IMR-90 (cell line): ENCODE results near the gene CARD10. TPM values are rescaled to one million over a fixed set of nuclear protein-coding genes. Genes with fewer than 3 reads are reported as not detected.

Experiments
- ATAC-seq: fragments of 200-7000 bp; cut with Tn5 transposase; 2 replicates; pipeline ENCODE4 v1.9.1; 2020; ENCODE audit warnings: low read depth, mild to moderate bottlenecking, moderate library complexity
- BruUV-seq: library from RNA; stranded (reverse); fragments of 400-500 nt; replicated peaks from 2 replicates; lab custom pipeline; 2021; lab: Mats Ljungman, UMichigan
- CTCF ChIA-PET: fragments of 300-600 bp; formaldehyde crosslinking; extraction: SDS; loops from one replicate; lab custom pipeline; 2021; ENCODE audit warnings: antibody characterized with exemption; lab: Yijun Ruan, JAX
- POLR2A ChIA-PET: fragments of 300-600 bp; sonication (Branson Sonifier 250); formaldehyde crosslinking; loops from one replicate; lab custom pipeline; 2022; ENCODE audit warnings: antibody characterized with exemption; ENCODE audit not compliant: unreplicated experiment; lab: Charles Lee
- DNase-seq: peaks from one replicate; pipeline ENCODE4 v3.0.0; 2013
- H2AFZ ChIP-seq: replicated peaks from 2 replicates; pipeline ENCODE3; 2013; ENCODE audit warnings: low read length, mild to moderate bottlenecking; ENCODE audit not compliant: poor library complexity
- H2AK5ac ChIP-seq: 2 replicates; pipeline ENCODE4 v1.6.1; 2013; ENCODE audit warnings: low read depth, low read length, inconsistent platforms
- H2AK9ac ChIP-seq: replicated peaks from 2 replicates; pipeline ENCODE3; 2013; ENCODE audit warnings: mild to moderate bottlenecking, low read depth, low read length, moderate library complexity; ENCODE audit not compliant: poor library complexity
- H2BK120ac ChIP-seq: 2 replicates; pipeline ENCODE4 v1.6.1; 2013; ENCODE audit warnings: low read depth, low read length, inconsistent platforms
- H2BK15ac ChIP-seq: 3 replicates; pipeline ENCODE4 v1.6.1; 2013; ENCODE audit warnings: low read depth, low read length, inconsistent platforms
- H2BK20ac ChIP-seq: 2 replicates; pipeline ENCODE4 v1.6.1; 2013; ENCODE audit warnings: low read depth, mild to moderate bottlenecking, inconsistent platforms, low read length, moderate library complexity
- H2BK5ac ChIP-seq: 2 replicates; pipeline ENCODE4 v1.6.1; 2013; ENCODE audit warnings: mild to moderate bottlenecking, low read depth, low read length, inconsistent platforms; ENCODE audit not compliant: poor library complexity, severe bottlenecking
- H3K14ac ChIP-seq: replicated peaks from 2 replicates; pipeline ENCODE4 v1.6.1; 2013; ENCODE audit warnings: low read depth, low read length, inconsistent platforms
- H3K18ac ChIP-seq: 2 replicates; pipeline ENCODE4 v1.6.1; 2013; ENCODE audit warnings: low read depth, low read length, control low read depth
- H3K23ac ChIP-seq: 2 replicates; pipeline ENCODE4 v1.6.1; 2013; ENCODE audit warnings: low read depth, low read length, inconsistent platforms
- H3K27ac ChIP-seq: 2 replicates; pipeline ENCODE4 v1.5.1; 2013; ENCODE audit warnings: mild to moderate bottlenecking, control low read depth, low read length; ENCODE audit not compliant: insufficient read depth
- H3K27me3 ChIP-seq: 2 replicates; pipeline ENCODE4 v1.6.1; 2013; ENCODE audit warnings: low read length; ENCODE audit not compliant: control insufficient read depth, insufficient read depth
- H3K36me3 ChIP-seq: 2 replicates; pipeline ENCODE4 v1.6.1; 2013; ENCODE audit warnings: low read length, mixed read lengths; ENCODE audit not compliant: control insufficient read depth, insufficient read depth
- H3K4ac ChIP-seq: 2 replicates; pipeline ENCODE4 v1.6.1; 2013; ENCODE audit warnings: low read depth, low read length, inconsistent platforms
- H3K4me1 ChIP-seq: 2 replicates; pipeline ENCODE4 v1.6.1; 2013; ENCODE audit warnings: low read length, mixed read lengths; ENCODE audit not compliant: control insufficient read depth, insufficient read depth
- H3K4me2 ChIP-seq: 2 replicates; pipeline ENCODE4 v1.6.1; 2013; ENCODE audit warnings: low read depth, mild to moderate bottlenecking, control low read depth, low read length, moderate library complexity
- H3K4me3 ChIP-seq: 2 replicates; pipeline ENCODE4 v1.5.1; 2013; ENCODE audit warnings: low read depth, mild to moderate bottlenecking, control low read depth, low read length, moderate library complexity; ENCODE audit not compliant: insufficient read depth
- H3K56ac ChIP-seq: 2 replicates; pipeline ENCODE4 v1.6.1; 2013; ENCODE audit warnings: low read length, inconsistent platforms; ENCODE audit not compliant: insufficient read depth; ENCODE audit errors: extremely low read depth
- H3K79me1 ChIP-seq, 2 experiments: 2 replicates each; pipeline ENCODE4 v1.6.1; 2013; ENCODE audit warnings: low read length in 2 of 2, inconsistent platforms in 1 of 2, low read depth in 1 of 2
- H3K9ac ChIP-seq: 2 replicates; pipeline ENCODE4 v1.6.1; 2013; ENCODE audit warnings: low read depth, low read length, control low read depth
- H3K9me1 ChIP-seq: 2 replicates; pipeline ENCODE4 v1.6.1; 2013; ENCODE audit warnings: low read length, inconsistent platforms; ENCODE audit not compliant: insufficient read depth
- H3K9me3 ChIP-seq: 2 replicates; pipeline ENCODE4 v1.6.1; 2013; ENCODE audit warnings: low read length; ENCODE audit not compliant: control insufficient read depth, insufficient read depth
- H4K20me1 ChIP-seq: 2 replicates; pipeline ENCODE4 v1.6.1; 2013; ENCODE audit warnings: low read length, inconsistent platforms; ENCODE audit not compliant: insufficient read depth
- H4K5ac ChIP-seq: 2 replicates; pipeline ENCODE4 v1.6.1; 2013; ENCODE audit warnings: mild to moderate bottlenecking, low read depth, low read length, control low read depth
- H4K8ac ChIP-seq, 2 experiments: 2 replicates each; pipeline ENCODE4 v1.6.1; 2013; ENCODE audit warnings: low read depth in 2 of 2, low read length in 2 of 2, control low read depth in 1 of 2, inconsistent platforms in 1 of 2
- H4K91ac ChIP-seq: 2 replicates; pipeline ENCODE4 v1.6.1; 2013; ENCODE audit warnings: low read depth, low read length, inconsistent platforms; ENCODE audit not compliant: insufficient read depth
- CEBPB ChIP-seq: IDR thresholded peaks from 2 replicates; pipeline ENCODE4 v1.6.1; 2012; ENCODE audit warnings: low read depth, low read length, improper control_type of control experiment
- CTCF ChIP-seq: conservative IDR thresholded peaks from 2 replicates; pipeline ENCODE4 v1.5.1; 2012; ENCODE audit warnings: mild to moderate bottlenecking, low read depth, low read length, improper control_type of control experiment
- MAZ ChIP-seq: IDR thresholded peaks from 2 replicates; pipeline ENCODE4 v1.6.1; 2012; ENCODE audit warnings: low read depth, mild to moderate bottlenecking, low read length, improper control_type of control experiment, moderate library complexity, borderline replicate concordance
- NFE2L2 ChIP-seq: fragments of 150-350 bp; IDR thresholded peaks from 2 replicates; pipeline ENCODE4 v1.6.1; 2016; ENCODE audit warnings: low read depth, mild to moderate bottlenecking, low read length
- RAD21 ChIP-seq: IDR thresholded peaks from 2 replicates; pipeline ENCODE4 v1.6.1; 2012; ENCODE audit warnings: low read length, improper control_type of control experiment
- WGBS, 2 experiments: methylation state at CpG; one replicate each; pipeline versions ENCODE4 v1.1.5 to v1.1.7; 2013; ENCODE audit warnings: missing lambda C conversion rate in 2 of 2; ENCODE audit not compliant: insufficient read length in 1 of 2; ENCODE audit errors: extremely low coverage in 2 of 2; 5-methylcytosine and 5-hydroxymethylcytosine counted together
- dilution Hi-C: fragments of 300-500 bp; cut with HindIII; formaldehyde crosslinking; loops from one replicate; pipeline ENCODE4 v1.14.3; 2018; ENCODE audit warnings: low sequenced_read_pairs; ENCODE audit not compliant: unreplicated experiment
- in situ Hi-C: fragments of 300-500 bp; cut with MboI; formaldehyde crosslinking; loops from 3 replicates; pipeline ENCODE4 v1.14.3; 2019; ENCODE audit warnings: low sequenced_read_pairs, inconsistent platforms, mixed read lengths
- intact Hi-C: fragments of 100-400 bp; cut with micrococcal nuclease; formaldehyde crosslinking; loops from 2 replicates; pipeline ENCODE4 v1.10.0; 2022
- polyA plus RNA-seq, 3 experiments: library from polyadenylated mRNA; depleted of rRNA; stranded (reverse); fragments of >200 nt; gene quantifications; 2 replicates each; pipeline ENCODE4 v1.2.3, GENCODE V29; 2012; ENCODE audit warnings: low replicate concordance in 1 of 3
- total RNA-seq: library from RNA; depleted of rRNA; stranded (reverse); fragments of >200 nt; gene quantifications from 2 replicates; pipeline ENCODE4 v1.2.3, GENCODE V29; 2012

The CARD10 gene
- total and polyA plus RNA-seq, 2 of the 4 experiments (the other 2 are of a cell fraction) = 6.1 to 18.4 TPM

DNA sequence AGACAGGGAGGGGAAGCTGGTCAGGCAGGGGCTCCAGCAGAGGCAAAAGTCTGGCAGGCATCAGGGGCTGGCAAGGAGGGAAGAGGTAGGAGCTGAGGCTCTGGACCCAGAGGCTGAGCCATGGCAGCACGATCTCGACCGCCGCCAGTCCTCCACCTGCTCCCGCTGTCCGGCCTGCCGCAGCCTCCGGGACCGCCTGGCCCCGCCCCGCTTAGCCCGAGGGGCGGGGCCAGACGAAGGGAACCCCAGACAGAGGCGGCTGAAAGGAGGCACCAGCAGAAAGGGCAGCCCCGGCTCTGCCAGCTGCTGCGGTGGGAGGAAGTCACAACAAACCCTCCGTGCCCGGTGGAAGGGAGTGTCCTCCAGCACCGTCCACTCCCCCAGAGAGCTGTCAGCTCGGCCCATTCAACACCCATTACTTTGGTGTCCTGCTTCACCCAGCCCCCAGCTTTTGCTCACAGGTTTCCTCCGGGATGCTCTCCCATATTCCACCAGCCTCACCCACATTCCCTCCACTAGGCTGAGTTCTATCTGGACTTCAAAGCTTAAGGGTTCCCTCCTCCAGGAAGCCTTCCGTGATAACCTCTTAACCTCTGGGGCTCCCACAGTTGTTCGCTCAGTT is 32.9 kb downstream of the CARD10 start, which contains the start of gene MFNG:
Gene MFNG, minus strand, starts transcription at position 161 of the 622 bp plus-strand sequence. CDS start 207 bp downstream, outside the sequence.
- no peaks in the 10 kb centered on the region for H3K9me1 ChIP-seq
- in situ Hi-C loops (no loop called here), dilution Hi-C loops (no loop called here), intact Hi-C loops (no loop called here)
- peak within 1 kb of the TSS; percentile 48 for H2AK9ac ChIP-seq
- ChIA-PET CTCF (no interaction called here), POLR2A (interaction anchor here (1.0 kb wide), 1 partner anchor 26 kb away, joined by 3 read pairs; no protein-coding TSS in a partner anchor)
- H2BK5ac ChIP-seq = no peak within 1 kb of the TSS
- H4K91ac ChIP-seq = no peak within 1 kb of the TSS
- H3K27ac ChIP-seq = no peak within 1 kb of the TSS
- no peak within 1 kb of the TSS for H2BK15ac ChIP-seq
- H4K8ac ChIP-seq = no peak within 1 kb of the TSS; a peak in 1 of 4 replicates
- no peaks in the 10 kb centered on the region for H3K9me3 ChIP-seq
- no peak within 1 kb of the TSS for H3K23ac ChIP-seq
- no peak within 1 kb of the TSS for H3K14ac ChIP-seq
- H3K9ac ChIP-seq = no peak within 1 kb of the TSS
- no peak within 1 kb of the TSS for H3K56ac ChIP-seq
- H3K4me2 ChIP-seq = peak within 1 kb of the TSS; percentile 91
- WGBS, 2 experiments = 8% methylated on average over 19 of the region's 24 CpGs; no CpG with 5 or more reads in 1 of the 2 experiments
- H3K4me1 ChIP-seq = peaks cover 11% of the 10 kb centered on the region
- no peak within 1 kb of the TSS for H3K4ac ChIP-seq
- H4K5ac ChIP-seq = no peak within 1 kb of the TSS
- peak; percentile 33; the same call in 1 of the 2 replicates for TF ChIP-seq MAZ
- TF ChIP-seq CTCF = 0 out of 2 replicates have a peak, but pooled peaks have one; percentile 17
- TF ChIP-seq RAD21 = no peak
- TF ChIP-seq CEBPB = no peak
- no peak for TF ChIP-seq NFE2L2
- no peaks in the 10 kb centered on the region for H3K79me1 ChIP-seq
- ATAC-seq (peak; percentile 88), DNase-seq (peak; percentile 6)
- no peak within 1 kb of the TSS for H2BK120ac ChIP-seq
- H3K18ac ChIP-seq = no peak within 1 kb of the TSS
- H2AK5ac ChIP-seq = peak within 1 kb of the TSS; percentile 51; the same call in 1 of the 2 replicates
- 0 out of 2 replicates have a peak within 1 kb of the TSS, but pooled peaks have one; percentile 5 for H3K4me3 ChIP-seq
- BruUV-seq = no TSS peak
- no peak within 1 kb of the TSS for H2BK20ac ChIP-seq
- no peaks in the 10 kb centered on the region for H4K20me1 ChIP-seq
- H3K36me3 ChIP-seq = peaks cover 2% of the 10 kb centered on the region; the same call in 1 of the 2 replicates
- H3K27me3 ChIP-seq = peaks cover under 1% of the 10 kb centered on the region; the same call in 1 of the 2 replicates
- peak within 1 kb of the TSS; percentile 82 for H2AFZ ChIP-seq
